Type B pancreatic cell (in vitro differentiated cells): ENCODE data around the gene NAV2. TPM values are rescaled to one million over a fixed set of nuclear protein-coding genes. Genes with fewer than 3 reads are reported as not detected.

ENCODE experiments used
- DNase-seq: peaks from one replicate; pipeline ENCODE4 v3.0.0; 2021; ENCODE audit warnings: mixed read lengths; ENCODE audit not compliant: unreplicated experiment; ENCODE audit errors: extremely low spot score
- H3K27ac Mint-ChIP-seq: 2 replicates; pipeline ENCODE4 v1.8.0; 2021; ENCODE audit warnings: mild to moderate bottlenecking, mixed read lengths
- H3K27me3 Mint-ChIP-seq: 2 replicates; pipeline ENCODE4 v1.8.0; 2021; ENCODE audit warnings: mixed read lengths
- H3K36me3 Mint-ChIP-seq: 2 replicates; pipeline ENCODE4 v1.8.0; 2021; ENCODE audit warnings: mixed read lengths
- H3K4me1 Mint-ChIP-seq: one replicate; pipeline ENCODE4 v1.8.0; 2021; ENCODE audit warnings: mixed read lengths; ENCODE audit not compliant: unreplicated experiment
- H3K4me3 Mint-ChIP-seq: 2 replicates; pipeline ENCODE4 v1.8.0; 2021; ENCODE audit warnings: mild to moderate bottlenecking, mixed read lengths
- H3K9me3 Mint-ChIP-seq: 2 replicates; pipeline ENCODE4 v1.8.0; 2021; ENCODE audit warnings: mixed read lengths
- CTCF ChIP-seq: fragments of 200-600 bp; sonication (generic); conservative IDR thresholded peaks from 2 replicates; pipeline ENCODE4 v1.5.0; 2021; ENCODE audit warnings: antibody characterized with exemption, mild to moderate bottlenecking
- total RNA-seq: library from RNA; stranded (reverse); gene quantifications from 2 replicates; pipeline ENCODE4 v1.2.1, GENCODE V29; 2021; ENCODE audit warnings: low replicate concordance

NAV2 gene
- total RNA-seq, 1 donor from 2014 or later = 54.2 TPM

- Mint-ChIP-seq H3K36me3 (peaks cover 12% of the 10 kb centered on the region), H3K27me3 (no peaks in the 10 kb centered on the region), H3K4me1 (peaks cover 35% of the 10 kb centered on the region), H3K4me3 (no peak overlapping the region), H3K27ac (no peak overlapping the region), H3K9me3 (no peaks in the 10 kb centered on the region)
- TF ChIP-seq CTCF = no peak
- DNase-seq = no peak
Observed at GRCh38 chr11:19915808-19916207, 203.2 kb downstream of the NAV2 start.

DNA sequence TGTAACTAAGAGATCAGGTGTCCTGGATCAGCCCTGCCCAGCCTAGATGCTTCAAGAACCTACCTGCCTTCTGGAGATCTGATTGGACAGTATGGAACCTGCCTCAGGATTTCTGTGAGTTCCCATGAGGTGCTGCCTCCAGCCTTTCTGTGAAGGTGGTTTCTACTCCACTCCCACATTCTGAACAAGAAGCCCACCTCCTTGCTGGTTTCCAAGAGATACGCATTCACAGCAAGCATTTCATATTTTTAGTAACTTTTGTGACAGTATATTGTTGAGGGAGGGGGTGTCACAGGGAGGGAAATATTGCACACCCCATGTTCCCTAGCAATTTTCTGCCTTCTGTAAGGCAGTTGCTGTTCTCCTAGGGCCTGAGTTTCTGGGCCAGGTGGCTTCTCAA is 204.4 kb downstream of the NAV2 start:
- no peak overlapping the region for H3K4me3 Mint-ChIP-seq
- no peak for TF ChIP-seq CTCF
- no peak for DNase-seq

GRCh38 chr11:19918302-19919049 is 205.8 kb downstream of the NAV2 start:
- H3K27me3 Mint-ChIP-seq = no peaks in the 10 kb centered on the region
- no peak for TF ChIP-seq CTCF
- no peak for DNase-seq
- no peak overlapping the region for H3K4me3 Mint-ChIP-seq
- no peak overlapping the region for H3K27ac Mint-ChIP-seq
- peaks cover 12% of the 10 kb centered on the region for H3K36me3 Mint-ChIP-seq
- no peaks in the 10 kb centered on the region for H3K9me3 Mint-ChIP-seq
- H3K4me1 Mint-ChIP-seq = peaks cover 37% of the 10 kb centered on the region

More for the DNA sequence above, 204.4 kb downstream of the NAV2 start:
- H3K4me1 Mint-ChIP-seq = peaks cover 40% of the 10 kb centered on the region
- peaks cover 12% of the 10 kb centered on the region for H3K36me3 Mint-ChIP-seq
- no peaks in the 10 kb centered on the region for H3K9me3 Mint-ChIP-seq
- H3K27ac Mint-ChIP-seq = no peak overlapping the region
- no peaks in the 10 kb centered on the region for H3K27me3 Mint-ChIP-seq

GRCh38 chr11:19919050-19919561 is 206.5 kb downstream of the NAV2 start:
- H3K36me3 Mint-ChIP-seq = peaks cover 12% of the 10 kb centered on the region
- no peak for TF ChIP-seq CTCF
- H3K4me3 Mint-ChIP-seq = no peak overlapping the region
- H3K27ac Mint-ChIP-seq = no peak overlapping the region
- H3K9me3 Mint-ChIP-seq = no peaks in the 10 kb centered on the region
- no peak for DNase-seq
- H3K27me3 Mint-ChIP-seq = no peaks in the 10 kb centered on the region
- H3K4me1 Mint-ChIP-seq = peaks cover 36% of the 10 kb centered on the region

- no peaks in the 10 kb centered on the region for H3K27me3 Mint-ChIP-seq
- H3K36me3 Mint-ChIP-seq = peaks cover 8% of the 10 kb centered on the region
- no peak overlapping the region for H3K27ac Mint-ChIP-seq
- H3K9me3 Mint-ChIP-seq = no peaks in the 10 kb centered on the region
- no peak for TF ChIP-seq CTCF
- no peak for DNase-seq
- no peak overlapping the region for H3K4me3 Mint-ChIP-seq
- peaks cover 43% of the 10 kb centered on the region for H3K4me1 Mint-ChIP-seq
Observed at GRCh38 chr11:19920982-19921381, 208.3 kb downstream of the NAV2 start.
